ENCODE results near the gene IQSEC3.

The IQSEC3 gene

GRCh38 chr12:78981-79380 is 12.4 kb downstream of the IQSEC3 start:
- DNase-seq (ENCODE audit: low read depth in 2 of 2) = no peak

DNA sequence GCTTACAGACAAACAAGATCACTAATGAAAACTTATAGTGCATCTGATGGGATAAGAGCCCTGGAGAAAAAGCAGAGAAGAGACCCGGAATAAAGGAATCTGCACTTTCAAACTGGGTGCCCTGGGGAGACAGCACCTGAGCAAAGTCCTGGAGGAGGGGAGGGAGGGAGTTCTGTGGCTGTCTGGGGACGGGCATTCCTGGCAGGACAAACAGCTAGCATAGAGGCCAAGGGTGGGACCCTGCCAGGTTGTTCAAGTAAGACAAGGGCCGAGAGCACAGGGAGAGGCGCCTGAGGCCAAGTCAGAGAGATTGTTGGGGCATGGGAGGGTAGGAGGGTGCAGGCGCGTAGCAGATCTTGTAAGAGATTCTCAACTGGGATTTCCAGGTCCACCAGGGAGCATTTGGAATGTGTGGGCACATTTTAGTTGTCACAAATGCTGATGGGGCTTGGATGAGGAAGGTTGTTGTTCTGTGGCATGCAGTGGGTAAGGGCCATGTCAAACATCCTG is 14.2 kb downstream of the IQSEC3 start:
- DNase-seq (ENCODE audit: low read depth in 2 of 2) = no peak

DNA sequence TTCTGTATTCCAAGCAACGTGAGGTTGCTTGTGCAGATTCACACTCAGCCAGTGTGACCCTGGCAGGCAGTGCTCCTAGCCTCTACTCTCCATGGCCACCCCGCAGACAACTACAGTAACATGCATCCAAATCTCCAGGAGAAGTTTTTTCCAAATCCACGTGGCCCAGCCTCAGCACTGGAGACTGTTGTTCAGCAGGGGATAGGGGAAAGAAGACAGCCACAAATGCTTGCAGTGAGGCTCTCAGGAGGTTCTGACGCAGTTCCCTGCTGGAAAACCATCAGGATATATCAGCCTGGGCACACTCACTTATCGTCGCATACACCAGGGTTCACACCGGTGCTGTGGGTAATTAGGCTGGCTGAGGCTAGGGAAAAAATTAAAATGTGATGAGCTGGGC is 16.2 kb downstream of the IQSEC3 start:
- DNase-seq (ENCODE audit: low read depth in 2 of 2) = no peak

GRCh38 chr12:84056-84455 is 17.5 kb downstream of the IQSEC3 start:
- no peak for DNase-seq (ENCODE audit: low read depth in 2 of 2)

DNA sequence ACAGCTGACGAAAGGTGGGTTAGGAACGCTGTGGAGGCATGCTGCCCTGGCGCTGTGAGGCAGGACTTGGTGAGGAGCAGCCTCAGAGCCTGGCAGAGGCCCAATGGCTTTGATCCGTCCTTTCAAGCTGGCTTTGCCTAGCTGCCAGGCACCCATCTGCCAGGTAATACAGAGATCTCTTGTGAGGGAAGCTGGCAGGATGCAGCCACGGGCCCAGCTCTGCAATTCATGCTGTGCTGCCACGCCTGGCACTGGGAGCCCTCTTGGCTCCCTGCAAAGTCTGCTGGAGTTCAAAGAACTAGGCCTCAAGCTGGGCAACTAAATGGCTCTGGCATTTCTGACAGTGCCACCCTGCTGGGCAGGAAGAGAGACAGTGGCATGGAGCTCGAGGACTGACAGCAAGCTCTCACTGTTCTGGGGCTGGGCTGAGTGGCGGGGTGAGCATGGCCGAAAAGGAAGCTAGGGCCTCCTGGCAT is 18.7 kb downstream of the IQSEC3 start:
- DNase-seq (ENCODE audit: low read depth in 2 of 2) = no peak

- DNase-seq (ENCODE audit: low read depth in 2 of 2) = no peak
Observed at GRCh38 chr12:87315-87714, 20.7 kb downstream of the IQSEC3 start.

DNA sequence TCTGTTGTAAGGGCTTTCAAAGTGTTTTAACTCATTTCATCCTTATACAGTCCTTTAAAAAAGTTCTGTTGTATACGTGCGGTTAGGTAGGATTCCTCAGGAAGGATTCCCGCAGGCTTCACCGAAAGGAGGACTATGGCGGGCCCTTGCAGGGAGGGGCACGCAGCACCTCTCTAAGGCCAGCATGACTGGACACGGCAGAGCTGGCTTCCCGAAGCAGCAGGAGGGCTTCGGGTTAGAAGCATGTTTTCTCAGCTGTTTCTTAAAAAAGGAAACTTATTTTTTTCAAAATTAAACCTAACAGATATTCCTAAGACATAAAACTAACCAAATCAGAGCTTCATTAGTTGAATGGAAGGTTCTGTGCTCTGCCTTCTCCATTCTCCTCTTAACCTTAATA is 21.3 kb downstream of the IQSEC3 start:
- no peak for DNase-seq (ENCODE audit: low read depth in 2 of 2)

GRCh38 chr12:89653-90052 is 23.1 kb downstream of the IQSEC3 start:
- no peak for DNase-seq (ENCODE audit: low read depth in 2 of 2)

DNA sequence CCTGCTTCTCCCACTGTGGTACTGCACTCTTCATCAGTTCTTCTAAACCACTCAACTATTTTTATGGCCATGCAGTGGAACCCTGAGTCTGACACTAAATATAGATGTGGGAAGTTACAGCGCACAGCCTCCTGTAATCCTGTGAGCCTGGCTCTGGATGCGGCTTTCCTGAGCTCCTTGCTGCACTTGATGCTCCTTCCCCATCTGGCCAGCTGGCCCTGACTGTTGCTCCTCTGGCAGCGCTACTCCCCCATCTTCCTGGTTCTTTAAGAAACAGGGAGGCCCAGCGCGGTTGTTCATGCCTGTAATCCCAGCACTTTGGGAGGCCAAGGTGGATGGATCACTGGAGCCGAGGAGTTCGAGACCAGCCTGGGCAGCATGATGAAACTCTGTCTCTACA is 24.6 kb downstream of the IQSEC3 start:
- DNase-seq (ENCODE audit: low read depth in 2 of 2) = no peak

DNA sequence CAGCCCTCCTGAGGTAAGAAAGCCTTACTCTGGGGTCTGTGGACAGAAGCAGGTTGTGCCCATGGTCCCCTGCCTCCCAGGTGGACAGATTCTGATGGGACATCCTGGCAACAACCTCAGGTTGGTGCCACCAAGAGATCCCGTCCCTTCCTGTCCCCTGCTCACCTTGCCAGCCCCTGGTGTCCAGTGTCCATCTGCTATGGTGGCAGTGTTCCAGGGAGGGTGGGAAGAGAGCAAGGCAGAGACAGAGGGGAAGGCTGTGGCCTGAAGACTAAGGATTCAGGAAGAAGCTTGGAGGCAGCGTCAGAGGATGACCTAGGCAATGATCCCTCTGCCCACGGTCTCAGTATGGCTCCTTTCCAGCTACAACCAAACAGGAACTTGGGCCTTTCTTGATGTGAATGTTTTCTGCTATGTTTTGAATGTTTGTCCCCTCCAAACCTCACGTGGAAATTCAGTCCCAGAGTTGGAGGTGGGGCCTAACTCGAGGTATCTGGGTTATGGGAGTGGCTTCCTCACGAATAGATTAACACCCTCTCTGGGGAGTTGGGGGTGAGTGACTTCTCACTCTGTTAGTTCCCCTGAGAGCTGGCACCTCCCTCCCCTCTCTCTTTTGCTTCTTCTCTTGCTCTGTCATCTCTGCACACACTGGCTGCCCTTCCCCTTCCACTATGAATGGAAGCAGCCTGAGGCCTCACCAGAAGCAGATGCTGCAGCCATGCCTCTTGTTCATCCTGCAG is 26.9 kb downstream of the IQSEC3 start:
- no peak for DNase-seq (ENCODE audit: low read depth in 2 of 2)

DNA sequence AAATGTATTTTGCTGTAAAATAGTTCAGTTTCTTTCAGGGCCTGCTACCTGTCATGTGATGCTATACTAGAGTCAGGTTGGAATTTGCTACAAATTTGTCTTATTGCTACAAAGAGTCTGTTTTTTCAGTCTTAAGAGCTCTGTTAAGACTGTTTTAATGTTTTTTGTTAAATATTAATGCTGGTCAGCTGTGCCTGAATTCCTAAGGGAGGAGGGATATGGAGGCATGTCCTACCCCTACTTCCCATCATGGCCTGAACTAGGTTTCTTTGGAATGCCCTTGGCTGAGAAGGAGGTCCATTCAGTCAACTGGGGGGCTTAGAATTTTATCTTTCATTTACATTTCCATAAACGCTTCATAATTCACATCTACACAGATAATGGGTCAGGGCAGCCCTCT is 30.0 kb downstream of the IQSEC3 start:
- DNase-seq (ENCODE audit: low read depth in 2 of 2) = no peak

DNA sequence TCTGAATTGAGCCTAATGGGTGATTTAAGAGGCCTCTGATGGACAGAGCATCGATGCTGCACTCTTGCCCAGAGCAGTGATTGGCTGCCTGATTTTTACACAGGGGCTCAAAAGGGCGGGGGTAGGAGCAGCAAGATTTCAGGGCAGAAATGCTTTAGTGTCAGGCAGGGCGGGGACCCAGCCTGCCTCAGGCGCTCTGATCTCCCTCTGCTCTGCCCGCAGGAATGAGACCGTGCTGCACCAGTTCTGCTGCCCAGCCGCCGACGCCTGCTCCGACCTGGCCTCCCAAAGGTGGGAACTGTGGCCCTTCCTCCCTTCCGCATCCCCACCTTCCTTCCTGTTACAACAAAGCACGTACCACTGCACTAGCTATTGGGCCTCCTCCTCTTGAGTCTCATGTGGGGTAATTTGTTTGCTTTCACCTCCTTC is 32.4 kb downstream of the IQSEC3 start:
- no peak for DNase-seq (ENCODE audit: low read depth in 2 of 2)

- no peak for DNase-seq (ENCODE audit: low read depth in 2 of 2)
Observed at GRCh38 chr12:99605-100004, 33.0 kb downstream of the IQSEC3 start.

DNA sequence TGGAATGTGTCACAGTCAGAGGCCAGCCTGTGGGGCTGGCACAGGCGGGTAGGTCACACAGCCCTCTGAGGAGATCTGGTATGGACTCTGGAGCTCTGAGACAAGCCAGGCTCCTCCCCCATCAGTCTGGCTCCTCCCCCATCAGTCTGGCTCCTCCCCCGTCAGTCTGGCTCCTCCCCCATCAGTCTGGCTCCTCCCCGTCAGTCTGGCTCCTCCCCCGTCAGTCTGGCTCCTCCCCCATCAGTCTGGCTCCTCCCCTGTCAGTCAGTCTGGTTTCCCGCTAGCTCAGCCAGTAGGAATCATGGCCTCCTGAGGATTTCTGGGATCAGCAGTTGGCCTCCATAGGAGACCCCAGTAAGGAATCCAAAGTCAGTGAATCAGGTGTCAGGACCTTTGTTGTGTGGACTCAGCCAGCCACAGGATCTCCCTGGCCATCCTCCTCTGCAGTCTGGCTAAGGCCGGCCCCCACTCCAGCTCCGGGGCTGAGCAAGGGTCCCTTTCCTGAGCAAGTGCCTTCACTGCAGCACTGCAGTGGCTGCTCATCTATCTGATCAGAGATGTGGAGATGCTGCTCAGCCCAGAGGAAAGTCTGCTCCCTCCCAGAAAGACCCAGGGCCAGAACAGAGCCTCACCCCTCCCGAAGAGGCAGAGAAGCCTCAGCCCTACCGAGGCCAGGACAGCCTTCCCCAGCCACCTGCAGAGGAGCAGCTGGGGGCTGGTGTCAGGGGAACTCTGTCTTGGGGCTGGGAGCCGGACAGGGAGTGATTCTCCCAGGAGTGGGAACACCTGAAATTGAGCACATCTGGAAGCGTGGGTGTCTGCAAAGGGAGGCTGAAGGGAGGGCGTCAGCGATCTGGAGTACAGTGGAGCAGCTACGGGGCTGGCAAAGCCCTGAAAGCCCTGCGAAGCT is 35.7 kb downstream of the IQSEC3 start:
- DNase-seq (ENCODE audit: low read depth in 2 of 2) = no peak

- DNase-seq (ENCODE audit: low read depth in 2 of 2) = no peak
Observed at GRCh38 chr12:102879-103168, 36.3 kb downstream of the IQSEC3 start.

DNA sequence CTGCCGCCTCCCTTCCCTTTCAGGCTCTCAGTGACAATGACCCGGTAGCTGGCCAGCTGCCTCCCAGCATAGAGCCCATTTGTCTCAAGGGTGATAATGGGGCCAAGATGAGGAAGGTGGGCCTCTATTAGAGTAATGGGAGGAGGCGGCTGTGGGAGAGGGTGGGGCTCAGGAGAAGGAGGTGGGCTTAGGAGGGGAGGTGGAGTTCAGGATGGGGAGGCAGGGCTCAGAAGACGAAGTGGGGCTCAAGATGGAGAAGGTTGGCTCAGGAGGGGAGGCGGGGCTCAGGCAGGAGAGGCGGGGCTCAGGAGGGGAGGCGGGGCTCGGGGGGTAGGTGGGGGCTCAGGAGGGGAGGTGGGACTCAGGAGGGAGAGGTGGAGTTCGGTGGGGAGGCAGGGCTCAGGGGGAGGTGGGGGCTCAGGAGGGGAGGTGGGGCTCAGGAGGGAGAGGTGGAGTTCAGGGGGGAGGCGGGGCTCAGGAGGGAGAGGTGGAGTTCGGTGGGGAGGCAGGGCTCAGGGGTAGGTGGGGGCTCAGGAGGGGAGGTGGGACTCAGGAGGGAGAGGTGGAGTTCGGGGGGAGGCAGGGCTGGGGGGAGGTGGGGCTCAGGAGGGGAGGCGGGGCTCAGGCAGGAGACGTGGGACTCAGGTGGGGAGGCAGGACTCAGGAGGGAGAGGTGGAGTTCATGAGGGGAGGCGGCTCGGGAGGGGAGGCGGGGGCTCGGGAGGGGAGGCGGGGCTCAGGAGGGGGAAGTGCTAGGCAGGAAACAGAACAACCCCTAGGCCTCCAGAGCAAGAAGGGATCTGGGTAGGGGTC is 36.8 kb downstream of the IQSEC3 start:
- DNase-seq (ENCODE audit: low read depth in 2 of 2) = no peak

- no peak for DNase-seq (ENCODE audit: low read depth in 2 of 2)
Observed at GRCh38 chr12:104551-105081, 38.0 kb downstream of the IQSEC3 start.

DNA sequence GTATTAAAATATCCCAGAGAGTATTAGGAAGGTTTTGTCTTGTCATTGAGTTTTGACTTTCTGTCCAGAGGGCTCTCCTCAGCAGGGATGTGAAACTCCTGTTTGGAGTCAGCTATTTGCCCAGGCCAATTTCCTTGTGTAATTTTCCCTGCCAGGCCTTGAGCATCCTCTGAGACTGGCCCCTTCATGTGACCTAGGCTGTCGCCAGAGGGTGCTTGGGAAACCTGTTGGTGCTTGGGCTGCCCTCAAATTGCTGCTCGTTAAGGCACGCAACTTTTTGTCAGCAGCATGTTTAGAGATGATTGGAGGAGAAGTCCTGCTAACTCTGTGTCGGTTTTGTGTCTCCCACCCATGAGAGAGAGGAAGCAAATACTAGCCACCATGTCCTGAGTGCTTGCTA is 39.1 kb downstream of the IQSEC3 start:
- DNase-seq (ENCODE audit: low read depth in 2 of 2) = no peak

DNA sequence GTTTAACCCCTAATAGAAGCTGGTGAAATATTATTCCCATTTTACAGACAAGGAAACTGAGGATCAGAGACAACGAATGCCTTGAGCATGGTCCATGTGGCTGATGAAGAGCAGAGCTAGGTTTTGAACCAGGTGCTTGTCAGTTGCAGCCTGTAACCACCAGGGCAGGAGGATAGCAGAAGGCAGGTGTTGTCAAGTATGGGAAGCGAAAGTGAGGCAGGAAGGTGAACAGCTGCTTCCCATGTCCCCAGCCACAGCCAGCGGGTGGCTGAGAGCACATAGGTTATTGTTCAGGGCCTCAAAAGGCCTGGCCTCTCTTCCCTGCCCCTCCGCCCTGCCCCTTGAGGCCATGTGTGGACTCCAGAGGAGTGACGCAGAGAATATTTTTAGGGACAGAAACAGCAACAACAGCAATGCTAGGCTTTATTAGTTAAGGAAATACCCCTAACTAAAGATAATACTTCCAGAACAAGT is 39.6 kb downstream of the IQSEC3 start:
- no peak for DNase-seq (ENCODE audit: low read depth in 2 of 2)

DNA sequence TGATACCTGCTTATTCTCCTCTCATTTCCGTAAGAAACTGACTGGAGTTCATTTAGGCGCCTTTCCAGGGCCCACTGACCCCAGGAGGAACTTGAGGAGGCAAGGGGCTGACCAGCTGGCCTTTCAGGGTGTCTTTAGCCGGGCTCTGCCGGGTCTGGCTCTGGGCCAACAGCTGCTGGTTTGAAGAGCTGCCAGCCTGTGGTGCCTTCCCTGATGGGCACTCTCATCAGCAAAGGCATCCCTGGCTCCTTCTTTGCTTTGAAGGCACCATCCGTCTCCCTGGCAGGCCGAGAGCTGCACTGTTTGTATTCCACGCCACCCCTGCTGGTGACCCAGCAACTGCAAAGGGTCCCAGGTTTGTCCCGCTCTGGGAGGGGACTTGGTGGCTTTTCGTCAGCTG is 42.0 kb downstream of the IQSEC3 start:
- no peak for DNase-seq (ENCODE audit: low read depth in 2 of 2)

DNA sequence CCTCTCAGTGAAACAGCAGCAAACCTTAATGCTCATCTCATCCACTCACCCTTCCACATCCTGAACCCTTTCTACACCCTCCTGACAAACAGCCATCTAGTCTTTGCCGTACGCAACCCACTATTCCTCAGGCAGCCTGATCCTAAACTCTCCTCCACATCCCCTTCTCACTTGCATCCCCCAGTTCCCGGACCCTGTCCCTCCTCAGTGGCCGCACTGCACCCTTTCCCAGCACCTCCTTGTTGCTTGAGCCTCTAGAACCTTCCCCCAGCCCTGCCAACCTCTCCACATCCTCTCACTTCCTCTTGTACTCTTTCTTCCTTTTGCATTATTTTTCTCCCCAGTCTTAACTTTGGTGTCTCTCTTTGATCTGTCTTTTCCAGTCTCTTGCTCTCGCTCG is 42.9 kb downstream of the IQSEC3 start:
- no peak for DNase-seq (ENCODE audit: low read depth in 2 of 2)

GRCh38 chr12:109872-110271 is 43.3 kb downstream of the IQSEC3 start:
- no peak for DNase-seq (ENCODE audit: low read depth in 2 of 2)

Data from fibroblast of skin of left biceps (primary cell).